HG03571 (cell line): ENCODE results near the gene TRNP1.

Source experiments
- ATAC-seq: cut with Tn5 transposase; IDR thresholded peaks from one replicate; pipeline ENCODE4 v1.9.1; 2021; ENCODE audit not compliant: unreplicated experiment

The TRNP1 gene

DNA sequence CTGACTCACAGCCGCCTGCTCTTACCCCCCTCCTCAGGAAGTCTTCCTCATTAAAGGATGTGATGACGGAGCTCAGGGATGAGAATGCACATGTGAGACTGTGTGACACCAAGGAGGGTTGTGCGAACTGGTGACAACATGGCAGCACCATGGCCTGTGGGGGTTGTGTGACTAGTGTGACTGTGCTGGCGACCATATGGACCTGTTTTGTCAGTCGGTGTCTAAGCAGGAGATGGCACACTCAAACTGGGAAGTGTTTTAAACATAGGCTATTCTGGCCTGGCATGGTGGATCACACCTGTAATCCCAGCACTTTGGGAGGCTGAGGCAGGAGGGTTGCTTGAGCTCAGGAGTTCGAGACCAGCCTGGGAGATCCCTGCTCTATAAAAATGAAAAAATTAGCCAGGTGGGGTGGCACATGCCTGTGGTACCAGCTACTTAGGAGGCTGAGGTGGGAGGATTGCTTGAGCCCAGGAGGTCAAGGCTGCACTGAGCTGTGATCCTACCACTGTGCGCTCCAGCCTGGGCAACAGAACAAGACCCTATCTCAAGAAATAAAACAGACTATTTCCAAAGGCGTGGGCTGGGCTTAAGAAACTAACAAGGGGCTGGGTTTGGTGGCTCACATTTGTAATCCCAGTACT, 7.4 kb downstream of the TRNP1 start:
- no peak for ATAC-seq

DNA sequence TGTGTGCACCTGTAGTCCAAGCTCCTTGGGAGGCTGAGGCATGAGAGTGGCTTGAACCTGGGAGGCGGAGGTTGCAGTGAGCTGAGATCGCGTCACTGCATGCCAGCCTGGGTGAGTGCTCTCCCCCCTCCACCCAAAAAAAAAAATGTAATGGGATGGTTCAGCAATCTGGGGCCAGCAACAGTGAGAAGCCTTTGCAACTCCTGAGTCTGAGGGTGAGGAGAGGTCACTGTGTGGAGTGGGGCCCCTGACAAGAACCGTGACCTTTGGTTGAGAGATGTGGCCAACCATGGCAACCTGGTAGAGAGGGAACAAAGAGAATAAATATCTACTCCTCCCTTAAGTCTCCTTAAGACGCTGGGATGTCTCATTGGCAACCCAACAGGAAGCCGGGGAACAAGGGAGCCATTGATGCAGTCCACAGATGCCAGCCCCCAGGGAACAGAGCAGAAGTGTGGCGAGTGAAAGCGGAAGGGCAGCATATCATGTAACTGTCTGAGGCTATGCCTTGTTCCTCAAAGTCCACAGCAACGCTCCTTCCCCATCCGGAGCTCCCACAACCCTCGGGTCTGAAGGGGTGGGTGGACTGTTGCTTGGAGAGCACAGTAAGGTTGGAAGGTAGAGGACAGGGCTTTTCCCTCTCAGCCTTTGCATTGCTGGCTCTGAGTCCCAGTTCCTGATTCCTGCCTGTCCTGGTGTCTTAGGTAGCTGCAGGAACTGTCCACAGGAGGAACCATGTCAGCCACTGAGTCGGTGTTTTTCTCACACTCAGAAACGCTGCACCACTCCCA, 8.3 kb downstream of the TRNP1 start:
- no peak for ATAC-seq

DNA sequence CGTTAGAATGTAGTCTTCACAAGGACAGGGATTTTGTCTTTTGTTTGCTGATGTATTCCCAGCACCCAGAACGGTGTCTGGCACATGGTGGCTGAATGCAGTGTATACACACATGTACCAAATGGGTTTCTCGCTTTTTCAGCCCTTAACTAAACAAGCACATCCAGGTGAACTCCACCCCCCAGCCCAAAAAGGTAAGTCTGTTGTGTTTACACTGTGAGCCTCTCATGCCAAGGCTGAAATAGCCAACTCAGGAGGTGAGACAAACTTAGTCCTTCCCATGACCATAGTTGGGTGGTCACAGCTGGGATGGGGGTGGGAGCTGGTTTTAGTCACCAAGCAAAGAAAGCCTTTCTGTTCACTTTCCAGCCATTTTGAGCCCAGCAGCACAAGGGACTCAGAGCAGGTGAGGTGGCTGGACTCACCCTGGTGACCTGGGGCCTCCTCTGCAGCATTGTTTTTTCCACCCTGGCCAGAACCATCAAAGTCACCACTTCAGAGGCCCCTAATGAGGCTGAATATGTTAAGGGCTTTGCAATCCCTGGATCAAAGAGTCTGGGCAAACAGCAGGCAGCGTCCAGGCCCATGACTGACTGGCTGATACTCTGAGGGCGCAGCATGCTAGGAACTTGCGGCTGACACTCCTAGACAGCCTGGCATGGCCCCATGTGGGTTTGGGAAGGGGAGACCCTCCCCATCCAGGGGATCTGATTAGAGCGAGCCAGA, 10.4 kb downstream of the TRNP1 start:
- no peak for ATAC-seq

DNA sequence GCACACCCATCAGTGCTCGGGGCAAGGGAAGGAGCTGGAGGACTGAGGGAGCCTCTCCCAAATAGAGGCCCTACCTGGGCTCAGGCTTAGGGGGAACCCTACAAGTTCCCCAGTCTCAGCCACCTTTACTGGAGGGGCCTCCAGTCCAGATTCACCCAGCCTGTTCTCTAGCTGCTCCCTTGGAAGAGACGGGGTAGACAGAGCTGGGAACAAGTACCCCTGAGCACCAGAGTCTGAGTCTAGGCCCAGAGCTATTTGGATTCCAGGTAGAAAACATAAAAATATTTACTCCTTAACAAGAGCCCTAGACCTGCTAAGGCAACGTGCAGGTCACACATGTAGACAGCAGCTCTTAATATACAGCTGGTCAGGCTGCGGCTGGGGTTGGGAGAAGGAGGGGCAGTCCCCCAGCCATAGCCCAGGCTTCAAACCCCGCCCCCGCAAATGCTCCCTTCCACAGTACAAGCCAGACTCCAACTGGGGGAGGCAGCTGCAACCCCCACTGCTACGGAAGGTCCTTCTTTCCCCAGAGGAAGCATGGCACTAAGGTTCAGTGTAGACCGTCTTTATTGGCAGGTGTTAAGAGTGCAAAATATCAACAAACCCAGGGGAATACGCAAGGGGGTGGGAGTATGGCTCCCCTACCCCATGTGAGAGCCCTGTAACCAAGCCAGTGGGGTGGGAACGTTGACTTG, 11.1 kb downstream of the TRNP1 start:
- no peak for ATAC-seq

DNA sequence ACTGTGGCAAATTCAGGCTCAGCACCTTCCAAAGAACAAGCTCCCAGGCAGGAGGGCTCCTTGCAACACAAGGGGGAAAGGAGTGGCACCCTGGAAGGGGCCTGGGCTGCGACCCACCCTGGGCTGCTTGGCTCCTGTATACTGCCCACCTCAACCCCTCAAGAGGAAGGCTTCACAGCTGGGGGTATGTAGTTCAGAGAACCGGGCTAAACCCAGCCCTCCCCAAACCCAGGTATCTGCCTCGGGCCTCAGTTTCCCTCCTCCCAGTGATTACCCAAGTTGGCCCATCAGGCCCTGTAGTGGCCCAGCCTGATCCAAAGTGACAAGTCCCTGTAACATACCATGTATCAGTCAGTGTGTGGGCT, 11.7 kb downstream of the TRNP1 start:
- ATAC-seq = no peak

DNA sequence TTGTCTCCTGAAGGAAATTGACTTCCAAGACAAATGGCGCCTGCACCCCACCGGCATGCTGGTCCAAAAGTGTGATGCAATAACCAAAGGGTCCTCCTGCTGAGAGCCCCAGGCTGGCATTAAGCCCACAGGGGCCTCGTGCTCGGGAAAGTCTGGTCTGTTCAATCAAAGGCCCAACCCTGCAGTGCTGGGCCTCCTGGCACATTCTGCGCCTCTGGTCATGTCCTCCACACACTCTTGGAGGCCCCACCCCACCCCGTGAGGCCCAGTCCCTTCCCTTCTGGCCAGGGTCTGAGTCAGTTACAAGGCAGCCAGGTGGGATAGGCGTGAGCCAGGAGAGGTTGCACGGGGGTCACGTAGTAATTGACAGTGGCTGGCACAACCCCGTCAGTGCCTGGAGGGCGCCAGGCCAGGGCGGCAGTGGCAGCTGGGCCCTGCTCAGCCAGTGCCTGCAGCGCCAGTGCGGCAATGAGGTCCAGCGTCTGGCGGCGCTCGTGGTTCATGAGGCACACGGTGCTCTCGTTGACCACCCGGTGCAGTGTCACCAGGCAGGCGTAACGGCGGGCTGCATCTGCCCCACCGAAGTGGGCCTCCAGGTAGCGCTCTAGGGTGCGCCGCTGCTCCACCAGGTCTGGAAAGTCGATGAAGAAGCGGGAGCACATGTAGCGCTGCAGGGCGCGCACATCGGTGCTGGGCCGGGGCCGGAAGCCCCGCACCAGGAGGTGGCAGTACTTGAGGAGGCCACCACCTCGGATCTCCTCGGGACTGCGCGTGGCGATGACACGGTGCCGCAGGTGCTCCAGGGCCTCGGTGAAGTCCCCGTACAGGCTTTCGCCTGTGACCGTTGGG, 12.4 kb downstream of the TRNP1 start:
- no peak for ATAC-seq

DNA sequence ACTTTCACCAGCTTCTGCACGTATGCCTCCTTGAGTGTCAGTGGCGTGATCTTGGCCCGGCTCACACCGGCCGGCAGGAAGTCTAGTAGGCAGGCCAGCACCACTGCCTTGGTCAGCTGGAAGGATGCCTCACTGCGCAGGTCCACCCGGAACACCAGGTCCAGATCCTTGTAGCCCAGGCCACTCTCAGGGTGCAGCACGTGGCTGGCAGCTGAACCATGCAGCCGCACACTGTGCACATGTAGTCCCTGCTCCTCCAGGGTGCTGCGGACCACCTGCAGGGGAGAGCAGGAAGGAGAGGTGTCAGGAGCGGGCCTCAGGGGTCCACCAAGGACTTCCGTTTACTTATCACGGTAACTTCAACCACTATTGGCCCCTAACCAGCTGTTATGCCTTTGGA, 13.2 kb downstream of the TRNP1 start:
- ATAC-seq = no peak

DNA sequence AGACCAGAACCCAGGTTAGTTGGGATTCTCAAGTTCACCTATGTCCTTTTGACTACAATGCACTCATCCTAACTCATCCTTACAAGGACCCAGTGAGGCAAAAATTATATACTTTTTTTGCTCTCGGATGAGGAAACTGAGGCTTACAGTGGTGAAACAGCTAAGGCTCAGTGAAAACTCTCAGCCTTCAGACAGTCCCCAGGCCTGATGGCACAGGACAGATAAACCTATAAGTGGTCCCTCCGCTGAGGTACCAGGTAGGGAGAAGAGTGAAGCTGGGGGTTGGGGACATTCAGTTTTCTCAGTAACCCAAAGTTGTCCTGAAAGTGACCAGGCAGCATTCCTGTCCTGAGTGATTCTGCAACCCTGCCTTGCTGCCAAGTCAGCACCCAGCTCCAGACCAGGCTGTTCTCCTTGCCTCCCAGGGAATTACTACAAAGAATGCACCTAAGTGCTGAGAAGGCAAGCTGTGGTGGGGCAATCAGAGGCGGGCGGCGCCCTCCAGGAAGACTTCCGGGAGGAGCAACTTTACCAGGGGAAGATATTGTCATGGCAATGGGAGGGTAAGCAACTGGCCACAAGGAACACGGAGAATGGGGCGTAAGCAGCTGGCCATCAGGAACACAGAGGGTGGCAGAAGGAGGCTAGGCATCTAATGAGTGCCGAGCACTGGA, 14.6 kb downstream of the TRNP1 start:
- ATAC-seq = no peak

DNA sequence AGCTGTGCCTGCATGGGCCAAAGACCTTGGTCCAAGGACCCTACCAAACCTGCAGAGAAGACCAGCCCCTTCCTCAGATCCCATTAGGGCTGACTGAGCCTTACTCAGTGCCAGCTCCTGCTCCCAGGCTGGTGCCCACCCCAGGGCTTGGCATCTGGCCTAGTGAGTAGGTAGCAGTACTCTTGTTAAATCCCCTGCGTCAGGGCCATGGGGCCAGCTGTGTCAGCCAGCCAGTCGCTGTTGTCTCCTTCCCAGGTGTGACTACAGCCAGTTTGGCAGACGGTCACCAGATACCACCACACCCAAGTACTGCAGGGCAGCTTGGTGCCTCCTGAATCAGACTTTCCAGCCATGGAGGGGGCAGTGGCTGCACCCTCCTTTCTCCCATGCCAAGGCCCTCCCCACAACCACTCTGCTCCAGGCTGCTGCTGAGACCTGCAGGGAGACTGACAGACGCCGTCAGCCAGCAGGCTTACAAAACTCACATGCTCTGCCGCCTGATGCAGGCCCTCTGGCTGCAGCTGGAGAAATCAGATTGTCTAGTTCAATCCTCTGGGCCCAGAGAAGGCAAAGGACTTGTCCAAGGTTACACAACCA, 16.2 kb downstream of the TRNP1 start:
- no peak for ATAC-seq

DNA sequence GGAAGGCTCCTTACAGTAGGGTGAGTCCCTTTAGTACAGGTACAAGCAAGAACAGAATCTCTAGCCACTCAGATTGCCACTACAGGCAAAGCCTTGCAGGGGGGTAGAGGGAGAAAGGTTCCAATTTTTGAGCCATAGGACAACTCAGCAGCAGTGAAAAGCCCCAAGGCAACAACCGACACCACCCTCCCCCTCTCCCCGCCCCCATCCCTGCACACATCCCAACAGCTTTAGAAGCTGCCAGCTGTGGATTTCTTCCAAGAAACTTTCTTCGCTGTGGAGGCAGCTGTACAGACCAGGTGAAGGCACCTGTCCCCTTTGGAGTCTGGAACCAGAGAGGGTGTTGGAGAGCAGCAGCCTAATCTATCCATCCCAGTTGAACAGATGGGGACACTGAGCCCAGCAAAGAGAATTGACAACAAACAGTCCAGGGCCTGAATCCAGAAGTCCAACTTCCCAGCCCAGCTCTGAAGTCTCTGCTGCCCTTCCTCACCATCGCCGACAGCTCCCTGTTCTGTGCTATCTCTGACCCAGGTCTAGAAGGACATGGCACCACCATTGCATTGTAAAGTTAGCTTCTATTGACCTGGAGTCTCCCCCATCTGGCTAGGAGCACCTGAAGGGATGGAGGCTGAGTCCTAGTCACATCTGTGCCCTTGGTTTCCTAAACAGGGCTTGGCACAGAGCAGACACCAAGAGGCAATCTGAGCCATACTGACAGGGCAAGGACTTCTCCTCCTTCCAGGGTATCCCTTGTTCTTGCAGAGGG, 16.9 kb downstream of the TRNP1 start:
- ATAC-seq = no peak

DNA sequence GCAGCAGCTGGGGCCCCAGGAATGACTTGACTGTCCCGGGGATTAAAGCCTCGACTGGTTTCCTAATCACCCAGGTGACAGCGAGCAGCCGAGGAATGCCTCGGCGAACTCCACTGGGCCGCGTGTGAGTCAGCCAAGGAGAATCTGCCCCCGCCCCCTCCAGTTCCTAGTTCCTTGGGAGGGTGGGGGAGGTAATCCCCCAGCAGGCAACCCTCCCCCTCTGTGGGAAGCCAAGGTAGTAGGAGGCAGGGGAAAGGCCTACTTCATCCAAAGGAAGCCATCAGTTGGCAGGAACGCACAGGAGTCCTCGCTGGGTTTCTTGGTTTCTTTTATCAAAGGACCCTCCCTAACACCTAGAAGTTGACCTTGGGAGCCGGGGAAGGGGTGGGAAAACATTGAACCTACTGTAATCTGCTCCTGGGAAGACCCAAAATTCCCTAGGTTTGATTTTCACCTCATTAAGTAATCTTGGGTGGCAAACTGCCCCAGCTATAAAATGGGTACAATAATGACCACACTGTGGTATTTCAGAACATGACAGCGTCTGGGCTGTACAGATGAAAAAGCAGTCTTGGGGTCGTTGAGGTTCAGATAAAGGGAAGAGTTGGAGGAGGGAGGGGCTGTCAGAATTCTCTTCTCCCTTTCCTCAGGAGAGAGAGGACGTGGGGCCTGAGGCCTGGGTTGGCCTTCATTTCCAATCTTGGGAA, 17.7 kb downstream of the TRNP1 start:
- no peak for ATAC-seq

DNA sequence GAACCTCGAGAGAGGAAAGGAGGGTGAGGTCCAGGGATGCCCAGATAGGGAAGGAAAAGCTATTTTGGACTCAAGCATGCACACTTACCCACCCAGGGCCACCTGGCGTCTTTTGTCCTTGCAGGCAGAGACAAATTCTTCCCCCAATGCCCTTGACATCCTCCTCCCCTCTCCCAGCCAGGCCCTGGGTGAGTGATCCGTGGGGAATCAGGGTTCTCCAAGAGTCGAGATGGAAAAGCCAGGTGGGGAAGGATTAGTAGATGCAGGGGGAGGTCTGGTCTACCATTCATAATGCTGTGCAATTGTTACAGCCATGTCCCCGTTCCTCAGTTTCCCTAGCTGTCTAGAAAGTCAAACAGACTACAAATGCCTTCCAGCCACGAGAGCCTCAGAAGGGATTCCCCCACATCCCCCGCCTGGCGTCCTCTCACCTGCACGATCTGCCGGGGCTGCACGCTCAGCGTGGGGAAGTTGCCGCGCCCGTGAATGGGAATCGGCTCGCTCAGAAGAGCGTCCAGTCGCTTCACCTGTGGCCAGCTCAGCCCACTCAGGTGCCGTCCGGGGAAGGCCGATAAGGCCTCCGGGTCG, 18.6 kb downstream of the TRNP1 start:
- no peak for ATAC-seq

DNA sequence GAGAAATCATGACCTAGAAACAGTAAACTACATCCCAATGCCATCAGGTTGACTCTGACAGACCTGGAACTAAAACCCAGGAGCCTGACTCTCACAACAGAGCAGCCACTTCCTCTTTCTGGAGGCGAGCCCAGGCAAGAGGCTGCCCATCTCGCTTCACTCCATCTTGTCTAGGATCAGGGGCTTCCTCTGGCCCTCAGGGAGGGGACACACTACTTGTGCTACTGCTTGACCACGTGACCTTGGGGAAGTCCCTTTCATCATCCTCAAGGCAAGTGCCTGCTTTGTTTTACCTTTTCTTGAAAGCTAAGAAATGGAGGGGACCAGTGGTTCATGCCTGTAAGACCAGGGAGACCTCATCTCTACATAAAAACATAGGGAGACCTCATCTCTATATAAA, 21.8 kb downstream of the TRNP1 start:
- no peak for ATAC-seq

DNA sequence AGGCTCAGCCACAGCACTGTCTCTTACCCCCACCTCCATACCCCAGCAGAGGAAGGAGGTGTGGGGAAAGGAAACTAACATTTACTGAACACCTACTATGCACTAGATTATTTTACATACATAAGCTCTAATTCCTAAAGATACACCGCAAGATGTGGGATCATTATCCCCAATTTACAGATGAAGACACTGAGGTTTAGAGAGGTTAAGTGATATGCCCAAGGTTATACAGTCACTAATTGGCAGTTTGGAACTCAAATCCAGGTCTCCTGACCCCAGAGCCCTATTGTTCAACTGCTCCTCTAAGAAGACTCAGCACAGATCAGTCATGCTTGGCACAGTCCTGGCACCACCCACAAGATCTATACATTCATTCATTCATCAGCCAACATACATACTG, 22.9 kb downstream of the TRNP1 start:
- ATAC-seq = no peak

DNA sequence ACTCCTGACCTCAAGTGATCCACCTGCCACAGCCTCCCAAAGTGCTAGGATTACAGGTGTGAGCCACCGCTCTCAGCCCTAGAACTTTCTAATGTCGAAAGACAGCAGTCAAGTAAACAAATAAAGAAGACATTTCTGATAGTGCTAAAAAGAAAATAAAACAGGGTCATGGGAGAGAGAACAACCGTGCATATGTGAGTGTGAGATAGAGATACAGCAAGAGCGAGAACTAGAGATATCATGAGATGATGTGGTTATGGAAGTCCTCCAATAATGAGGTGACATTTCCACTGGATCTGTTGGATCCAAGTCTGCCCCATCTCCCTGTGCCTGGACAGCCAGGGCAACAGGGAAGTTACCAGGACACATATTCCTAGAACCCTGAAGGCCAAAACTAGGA, 23.7 kb downstream of the TRNP1 start:
- no peak for ATAC-seq

DNA sequence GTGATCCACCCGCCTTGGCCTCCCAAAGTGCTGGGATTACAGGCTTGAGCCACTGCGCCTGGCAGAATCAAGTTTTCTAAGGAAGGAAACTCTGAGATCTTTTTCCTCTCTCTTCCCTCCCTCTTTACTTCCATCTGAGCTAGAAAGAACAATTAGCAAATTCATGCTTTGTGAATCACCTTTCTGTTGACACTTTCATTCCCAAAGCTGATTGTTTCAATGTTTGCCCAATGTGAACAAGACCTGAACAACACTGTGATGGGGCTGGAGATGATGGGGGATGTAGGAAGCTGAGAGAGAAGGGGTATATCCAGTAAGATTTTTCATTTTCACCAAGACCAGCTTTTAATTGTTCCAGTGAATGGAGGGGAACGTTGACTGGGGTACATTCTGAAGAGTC, 24.8 kb downstream of the TRNP1 start:
- no peak for ATAC-seq

DNA sequence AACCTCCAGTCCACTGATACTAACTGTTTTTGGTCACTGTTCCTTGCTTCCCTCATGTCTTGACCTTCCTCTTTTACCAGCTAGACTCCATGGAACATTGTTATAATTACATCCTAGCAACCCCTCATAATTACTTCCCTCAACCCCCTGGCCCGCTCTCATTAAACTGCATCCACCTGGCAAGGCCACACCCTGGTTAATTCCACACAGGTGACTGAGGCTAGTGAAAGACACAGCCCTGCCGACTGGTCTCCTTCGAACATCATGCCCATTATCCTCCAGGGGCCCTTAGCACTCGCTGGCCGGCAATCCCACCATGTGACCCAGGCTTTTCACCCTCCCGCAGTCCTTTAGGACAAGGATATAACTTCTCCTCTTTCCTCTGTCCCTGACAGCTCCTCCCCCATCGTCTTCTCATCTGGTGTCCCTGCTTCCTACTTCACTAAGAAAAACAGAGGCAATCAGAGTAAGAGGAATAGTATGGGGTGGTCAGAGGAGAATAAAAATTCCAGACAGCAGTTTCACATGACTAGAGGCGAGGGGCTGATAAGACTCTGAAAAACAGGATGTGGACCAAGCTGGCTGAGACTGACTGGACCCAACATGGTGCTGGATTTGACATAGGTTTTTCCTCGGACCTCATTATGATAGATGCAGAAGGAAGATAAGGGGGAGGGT, 28.0 kb downstream of the TRNP1 start:
- ATAC-seq = no peak
